ENCODE results near the gene IGFLR1. TPM values are rescaled to one million over a fixed set of nuclear protein-coding genes. Genes with fewer than 3 reads are reported as not detected.
A peak's percentile ranks its signal among the peaks of the same experiment; 100 is the strongest.

The IGFLR1 gene
- total and polyA plus RNA-seq, 12 donors = 4.9 to 35.3 (median 14.7) TPM

GRCh38 chr19:35720648-35721047 lies 21.6 kb downstream of the IGFLR1 start:
- Histone ChIP-seq H3K4me3 (no peak overlapping the region), H3K27ac (no peak overlapping the region), H3K4me1 (replicated peaks in 1 of 2) (peaks cover 21 to 24% of the 10 kb centered on the region in 2 donors), H3K27me3 (no peaks in the 10 kb centered on the region), H3K36me3 (replicated peaks in 1 of 2) (peaks cover 0 to 57% of the 10 kb centered on the region in 2 donors), H3K9me3 (replicated peaks in 1 of 3) (no peaks in the 10 kb centered on the region)
- DNase-seq = peak in 2 of 7 donors; percentile 18 to 27
- intact Hi-C loops (cut with DNase I) = no loop called here
- WGBS, 4 donors = 79 to 86% (median 81%) methylated on average over 13 to 17 of the region's 17 CpGs
- no peak for TF ChIP-seq POLR2A (IDR thresholded peaks at IDR 0.05)
- TF ChIP-seq CTCF (IDR thresholded peaks at IDR 0.05) = no peak

- TF ChIP-seq POLR2A (IDR thresholded peaks at IDR 0.05) (no peak), CTCF (IDR thresholded peaks at IDR 0.05) (no peak)
- WGBS, 4 donors = 72 to 79% (median 74%) methylated on average over 7 to 9 of the region's 9 CpGs
- Histone ChIP-seq H3K27ac (no peak overlapping the region), H3K9me3 (replicated peaks in 1 of 3) (no peaks in the 10 kb centered on the region), H3K36me3 (replicated peaks in 1 of 2) (peaks cover 0 to 52% of the 10 kb centered on the region in 2 donors), H3K27me3 (no peaks in the 10 kb centered on the region), H3K4me3 (no peak overlapping the region), H3K4me1 (replicated peaks in 1 of 2) (peaks cover 21 to 26% of the 10 kb centered on the region in 2 donors)
- no peak for DNase-seq
- intact Hi-C loops (cut with DNase I) = no loop called here
Observed at GRCh38 chr19:35720163-35720524, 22.1 kb downstream of the IGFLR1 start.

GRCh38 chr19:35719402-35720162 lies 22.7 kb downstream of the IGFLR1 start:
- 79 to 85% (median 80%) methylated on average over 23 to 32 of the region's 32 CpGs for WGBS, 4 donors
- DNase-seq = peak in 2 of 7 donors; percentile 33 to 55
- Histone ChIP-seq H3K36me3 (replicated peaks in 1 of 2) (peaks cover 0 to 46% of the 10 kb centered on the region in 2 donors), H3K27me3 (no peaks in the 10 kb centered on the region), H3K4me3 (no peak overlapping the region), H3K4me1 (replicated peaks in 1 of 2) (peaks cover 21 to 26% of the 10 kb centered on the region in 2 donors), H3K9me3 (replicated peaks in 1 of 3) (no peaks in the 10 kb centered on the region), H3K27ac (no peak overlapping the region)
- TF ChIP-seq CTCF (IDR thresholded peaks at IDR 0.05) = no peak
- no peak for TF ChIP-seq POLR2A (IDR thresholded peaks at IDR 0.05)
- intact Hi-C loops (cut with DNase I) = loop anchor here in 1 of 2 donors (10.0 kb wide), 1 partner anchor 175 kb away; the partner anchor contains the start of gene TMEM147

GRCh38 chr19:35718345-35719041 lies 23.8 kb downstream of the IGFLR1 start:
- peak overlapping the region in 4 of 5 donors; percentile 72 to 99 (median 87) for H3K27ac ChIP-seq
- peaks cover 0 to 35% of the 10 kb centered on the region in 2 donors for H3K36me3 ChIP-seq (replicated peaks in 1 of 2)
- TF ChIP-seq CTCF (IDR thresholded peaks at IDR 0.05) (no peak), POLR2A (IDR thresholded peaks at IDR 0.05) (peak in 1 of 2 donors; percentile 4)
- H3K27me3 ChIP-seq = no peaks in the 10 kb centered on the region
- intact Hi-C loops (cut with DNase I) = loop anchor here in 1 of 2 donors (10.0 kb wide), 1 partner anchor 174 kb away; the partner anchor contains the start of gene TMEM147
- H3K9me3 ChIP-seq (replicated peaks in 1 of 3) = no peaks in the 10 kb centered on the region
- peaks cover 21 to 26% of the 10 kb centered on the region in 2 donors for H3K4me1 ChIP-seq (replicated peaks in 1 of 2)
- H3K4me3 ChIP-seq = peak overlapping the region in 3 of 4 donors; percentile 78 to 99 (median 84)
- peak in 5 of 7 donors; percentile 44 to 66 (median 62) for DNase-seq
- 1 to 3% (median 2%) methylated on average over 8 to 42 of the region's 42 CpGs for WGBS, 4 donors

Measured in adrenal gland (tissue), 12 donors.